ENCODE data around the gene SREBF2. TPM values are rescaled to one million over a fixed set of nuclear protein-coding genes. Genes with fewer than 3 reads are reported as not detected.
A peak's percentile ranks its signal among the peaks of the same experiment; 100 is the strongest.

The SREBF2 gene
- total and polyA plus RNA-seq, 2 of the 13 experiments (the other 11 are each of a cell fraction or from before 2014, with no cell fraction given): 53.8 to 72.6 TPM

DNA sequence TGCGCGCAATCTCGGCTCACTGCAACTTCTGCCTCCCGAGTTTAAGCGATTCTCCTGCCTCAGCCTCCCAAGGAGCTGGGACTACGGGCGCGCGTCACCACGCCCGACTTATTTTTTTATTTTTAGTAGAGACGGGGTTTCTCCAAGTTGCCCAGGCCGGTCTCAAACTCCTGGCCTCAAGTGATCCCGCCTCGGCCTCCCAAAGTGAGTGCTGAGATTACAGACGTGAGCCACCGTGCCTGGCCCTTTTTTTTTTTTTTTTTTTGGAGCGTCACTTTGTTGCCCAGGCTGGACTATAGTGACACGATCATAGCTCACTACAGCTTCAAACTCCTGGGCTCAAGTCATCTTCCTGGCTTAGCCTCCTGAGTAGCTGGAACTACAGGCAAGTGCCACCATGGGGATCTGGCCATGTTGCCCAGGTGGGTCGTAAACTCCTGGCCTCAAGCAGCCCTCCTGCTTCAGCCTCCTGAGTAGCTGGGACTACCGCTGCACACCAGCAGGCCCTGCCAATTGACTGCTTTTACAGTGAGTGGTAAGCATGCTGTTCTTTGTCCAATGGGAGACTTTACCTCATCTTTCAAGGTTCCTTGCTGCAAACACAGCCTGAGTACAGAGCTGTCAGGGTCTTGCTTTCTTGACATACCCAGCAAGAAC lies 114.6 kb downstream of the SREBF2 start (continued):
- TF ChIP-seq ZNF207 (IDR thresholded peaks at IDR 0.05; ENCODE audit: borderline replicate concordance) (no peak), ZNF777 (CRISPR knock-in tag; IDR thresholded peaks at IDR 0.05) (no peak), PHF21A (CRISPR knock-in tag; IDR thresholded peaks at IDR 0.05) (peak; percentile 4; the same call in 1 of the 2 replicates), PHF20 (CRISPR knock-in tag; IDR thresholded peaks at IDR 0.05) (0 out of 2 replicates have a peak, but pooled peaks have one; percentile 12), ZNF556 (CRISPR knock-in tag; IDR thresholded peaks at IDR 0.05; ENCODE audit: borderline replicate concordance) (no peak)
- TF ChIP-seq, protein P1, sequence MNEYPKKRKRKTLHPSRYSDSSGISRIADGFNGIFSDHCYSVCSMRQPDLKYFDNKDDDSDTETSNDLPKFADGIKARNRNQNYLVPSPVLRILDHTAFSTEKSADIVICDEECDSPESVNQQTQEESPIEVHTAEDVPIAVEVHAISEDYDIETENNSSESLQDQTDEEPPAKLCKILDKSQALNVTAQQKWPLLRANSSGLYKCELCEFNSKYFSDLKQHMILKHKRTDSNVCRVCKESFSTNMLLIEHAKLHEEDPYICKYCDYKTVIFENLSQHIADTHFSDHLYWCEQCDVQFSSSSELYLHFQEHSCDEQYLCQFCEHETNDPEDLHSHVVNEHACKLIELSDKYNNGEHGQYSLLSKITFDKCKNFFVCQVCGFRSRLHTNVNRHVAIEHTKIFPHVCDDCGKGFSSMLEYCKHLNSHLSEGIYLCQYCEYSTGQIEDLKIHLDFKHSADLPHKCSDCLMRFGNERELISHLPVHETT (CRISPR knock-in tag; conservative IDR thresholded peaks at IDR 0.05): no peak
- TF ChIP-seq, protein P2, sequence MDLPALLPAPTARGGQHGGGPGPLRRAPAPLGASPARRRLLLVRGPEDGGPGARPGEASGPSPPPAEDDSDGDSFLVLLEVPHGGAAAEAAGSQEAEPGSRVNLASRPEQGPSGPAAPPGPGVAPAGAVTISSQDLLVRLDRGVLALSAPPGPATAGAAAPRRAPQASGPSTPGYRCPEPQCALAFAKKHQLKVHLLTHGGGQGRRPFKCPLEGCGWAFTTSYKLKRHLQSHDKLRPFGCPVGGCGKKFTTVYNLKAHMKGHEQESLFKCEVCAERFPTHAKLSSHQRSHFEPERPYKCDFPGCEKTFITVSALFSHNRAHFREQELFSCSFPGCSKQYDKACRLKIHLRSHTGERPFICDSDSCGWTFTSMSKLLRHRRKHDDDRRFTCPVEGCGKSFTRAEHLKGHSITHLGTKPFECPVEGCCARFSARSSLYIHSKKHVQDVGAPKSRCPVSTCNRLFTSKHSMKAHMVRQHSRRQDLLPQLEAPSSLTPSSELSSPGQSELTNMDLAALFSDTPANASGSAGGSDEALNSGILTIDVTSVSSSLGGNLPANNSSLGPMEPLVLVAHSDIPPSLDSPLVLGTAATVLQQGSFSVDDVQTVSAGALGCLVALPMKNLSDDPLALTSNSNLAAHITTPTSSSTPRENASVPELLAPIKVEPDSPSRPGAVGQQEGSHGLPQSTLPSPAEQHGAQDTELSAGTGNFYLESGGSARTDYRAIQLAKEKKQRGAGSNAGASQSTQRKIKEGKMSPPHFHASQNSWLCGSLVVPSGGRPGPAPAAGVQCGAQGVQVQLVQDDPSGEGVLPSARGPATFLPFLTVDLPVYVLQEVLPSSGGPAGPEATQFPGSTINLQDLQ (CRISPR knock-in tag; IDR thresholded peaks at IDR 0.05): 0 out of 2 replicates have a peak, but pooled peaks have one; percentile 66

DNA sequence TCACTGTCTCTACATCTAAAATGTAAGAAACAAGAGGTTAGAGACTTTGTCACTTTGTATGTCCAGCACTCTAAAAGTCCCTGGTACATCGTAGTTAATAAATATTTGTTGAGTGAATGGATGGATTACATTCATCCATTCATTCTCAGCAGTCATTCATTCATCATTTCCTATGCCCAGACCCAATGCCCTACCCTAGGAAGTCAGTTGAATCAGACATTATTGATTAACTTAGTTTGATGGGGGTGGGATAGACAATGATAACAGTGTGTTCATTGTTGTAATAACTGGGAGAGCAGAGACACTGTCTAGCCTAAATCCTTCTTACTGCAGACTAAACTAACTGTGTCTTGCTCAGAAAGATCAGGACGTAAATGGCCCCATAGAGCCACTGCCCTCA lies 115.2 kb downstream of the SREBF2 start:
- peaks cover 13% of the 10 kb centered on the region for H3K79me2 ChIP-seq (ENCODE audit: insufficient read depth, low read length)
- no peaks in the 10 kb centered on the region for H3K9me3 ChIP-seq (ENCODE audit: low read length)
- no peaks in the 10 kb centered on the region for H4K20me1 ChIP-seq (ENCODE audit: insufficient read depth, low read length)
- in situ Hi-C loops (cut with HindIII; ENCODE audit: extremely low pct_ligation_motif_present, low pct_unique_long_range_greater_than_20kb): no loop called here
- H3K4me1 ChIP-seq (ENCODE audit: insufficient read depth, low read length): peaks cover 71% of the 10 kb centered on the region
- ATAC-seq (no peak), DNase-seq (ENCODE audit: low spot score) (peak; percentile 45), FAIRE-seq (no peak)
- ChIA-PET CTCF (ENCODE audit: low intra/inter-chr PET ratio, low total read pairs) (no interaction called here), POLR2A (interaction anchor here (0.7 kb wide), 1 partner anchor 132 kb away, joined by 3 read pairs; no protein-coding TSS in a partner anchor)
- H3K27me3 ChIP-seq (ENCODE audit: control insufficient read depth in 1 of 2, insufficient read depth in 2 of 2, low read length in 2 of 2): no peaks in the 10 kb centered on the region
- 57% methylated on average over 2 of the region's 2 CpGs for WGBS (ENCODE audit: low lambda C conversion rate)
- BruUV-seq (replicated peaks): no TSS peak
- peak overlapping the region; percentile 95 for H3K4me2 ChIP-seq (ENCODE audit: low read depth, low read length)
- peaks cover 2 to 18% of the 10 kb centered on the region in 2 experiments; a peak in 3 of 5 replicates for H3K36me3 ChIP-seq (replicated peaks in 1 of 2; ENCODE audit: control insufficient read depth in 1 of 2, insufficient read depth in 2 of 2, low read length in 2 of 2)
- peak overlapping the region in 1 of 3 experiments; percentile 79; a peak in 2 of 6 replicates for H3K4me3 ChIP-seq (replicated peaks in 1 of 3; ENCODE audit: insufficient read depth in 1 of 3, low read depth in 2 of 3, low read length in 3 of 3)
- H3K27ac ChIP-seq (ENCODE audit: extremely low read length, insufficient read depth, low read length): no peak overlapping the region
- H3K9ac ChIP-seq (ENCODE audit: insufficient read depth, low read depth, low read length): no peak overlapping the region
- intact Hi-C loops (cut with micrococcal nuclease; ENCODE audit: unreplicated experiment): no loop called here
- H2AFZ ChIP-seq (ENCODE audit: low read length): no peak overlapping the region
- no peak for TF ChIP-seq SALL2 (CRISPR knock-in tag; IDR thresholded peaks at IDR 0.05)
- TF ChIP-seq ADNP (CRISPR knock-in tag; IDR thresholded peaks at IDR 0.05): no peak
- TF ChIP-seq ZNF672 (CRISPR knock-in tag; IDR thresholded peaks at IDR 0.05): no peak
- TF ChIP-seq STAG1 (CRISPR knock-in tag; IDR thresholded peaks at IDR 0.05): no peak
- TF ChIP-seq, protein P3, sequence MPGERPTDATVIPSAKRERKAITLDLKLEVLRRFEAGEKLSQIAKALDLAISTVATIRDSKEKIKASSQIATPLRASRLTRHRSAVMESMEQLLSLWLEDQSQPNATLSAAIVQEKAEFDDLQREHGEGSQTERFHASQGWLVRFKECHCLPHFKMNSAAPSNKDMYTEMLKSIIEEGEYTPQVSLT (CRISPR knock-in tag; IDR thresholded peaks at IDR 0.05; ENCODE audit: borderline replicate concordance, low read depth): no peak
- TF ChIP-seq HDAC1 (CRISPR knock-in tag; IDR thresholded peaks at IDR 0.05): no peak
- TF ChIP-seq DNMT3B (CRISPR knock-in tag; conservative IDR thresholded peaks at IDR 0.05): no peak
- TF ChIP-seq PLRG1 (conservative IDR thresholded peaks at IDR 0.05): no peak
- TF ChIP-seq MIER2 (CRISPR knock-in tag; IDR thresholded peaks at IDR 0.05): no peak
- TF ChIP-seq, protein P4, sequence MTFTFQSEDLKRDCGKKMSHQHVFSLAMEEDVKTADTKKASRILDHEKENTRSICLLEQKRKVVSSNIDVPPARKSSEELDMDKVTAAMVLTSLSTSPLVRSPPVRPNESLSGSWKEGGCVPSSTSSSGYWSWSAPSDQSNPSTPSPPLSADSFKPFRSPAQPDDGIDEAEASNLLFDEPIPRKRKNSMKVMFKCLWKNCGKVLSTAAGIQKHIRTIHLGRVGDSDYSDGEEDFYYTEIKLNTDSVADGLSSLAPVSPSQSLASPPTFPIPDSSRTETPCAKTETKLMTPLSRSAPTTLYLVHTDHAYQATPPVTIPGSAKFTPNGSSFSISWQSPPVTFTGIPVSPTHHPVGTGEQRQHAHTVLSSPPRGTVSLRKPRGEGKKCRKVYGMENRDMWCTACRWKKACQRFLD (CRISPR knock-in tag; IDR thresholded peaks at IDR 0.05; ENCODE audit: borderline replicate concordance): no peak
- no peak for TF ChIP-seq MED1 (CRISPR knock-in tag; IDR thresholded peaks at IDR 0.05)
- TF ChIP-seq MED13 (CRISPR knock-in tag; IDR thresholded peaks at IDR 0.05): no peak

All from HepG2 (cell line).